Measurements from ENCODE around the gene SPARCL1. TPM values are rescaled to one million over a fixed set of nuclear protein-coding genes. Genes with fewer than 3 reads are reported as not detected.
"Not testable (repeated sequence)": the region's sequence is repeated elsewhere in the genome, so short reads cannot be mapped to it uniquely, and the experiment has no call there.

Gene SPARCL1
- under 1 TPM; 0.30 to 0.53 (median 0.49) TPM for total RNA-seq

DNA sequence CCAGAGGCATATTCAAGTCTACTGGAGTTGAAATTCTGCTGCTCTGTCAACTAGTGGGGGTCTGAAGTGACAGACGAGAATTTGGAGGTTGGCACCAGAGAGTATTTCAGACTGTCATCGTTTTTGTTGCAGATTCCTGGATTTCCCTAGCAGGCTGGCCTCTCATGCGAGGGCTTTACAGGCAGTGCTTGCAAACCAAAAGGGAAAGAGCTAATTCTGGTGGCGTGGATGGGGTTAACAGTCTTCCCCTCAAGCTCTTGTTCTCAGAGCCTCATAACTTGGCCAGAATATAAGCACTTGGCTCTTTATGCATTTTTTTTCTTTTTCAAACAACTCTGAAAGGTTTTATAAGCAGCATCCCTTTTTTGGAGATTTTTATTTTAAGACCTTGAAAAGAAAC, at the start of gene SPARCL1:
Gene SPARCL1 (minus strand): TSS at position 190 of the 400 bp plus-strand sequence. CDS start 29,802 bp downstream, outside the sequence.
- Mint-ChIP-seq H3K36me3 (ENCODE audit: insufficient read depth) (no peaks in the 10 kb centered on the region), H3K27me3 (ENCODE audit: low read depth) (peaks cover 1% of the 10 kb centered on the region), H3K4me1 (ENCODE audit: low read depth) (no peaks in the 10 kb centered on the region), H3K9me3 (peaks cover 10% of the 10 kb centered on the region), H3K4me3 (no peak within 1 kb of the TSS)
- no peak for ATAC-seq
- no peak for DNase-seq

- Mint-ChIP-seq H3K4me3 (no peak overlapping the region), H3K36me3 (ENCODE audit: insufficient read depth) (no peaks in the 10 kb centered on the region), H3K27me3 (ENCODE audit: low read depth) (peaks cover 13% of the 10 kb centered on the region), H3K9me3 (no peaks in the 10 kb centered on the region), H3K4me1 (ENCODE audit: low read depth) (no peaks in the 10 kb centered on the region)
- ATAC-seq (no peak), DNase-seq (no peak)
Observed at GRCh38 chr4:87575983-87576382, 46.8 kb upstream of the SPARCL1 start.

GRCh38 chr4:87575408-87575807, 46.2 kb upstream of the SPARCL1 start:
- no peak for ATAC-seq

DNA sequence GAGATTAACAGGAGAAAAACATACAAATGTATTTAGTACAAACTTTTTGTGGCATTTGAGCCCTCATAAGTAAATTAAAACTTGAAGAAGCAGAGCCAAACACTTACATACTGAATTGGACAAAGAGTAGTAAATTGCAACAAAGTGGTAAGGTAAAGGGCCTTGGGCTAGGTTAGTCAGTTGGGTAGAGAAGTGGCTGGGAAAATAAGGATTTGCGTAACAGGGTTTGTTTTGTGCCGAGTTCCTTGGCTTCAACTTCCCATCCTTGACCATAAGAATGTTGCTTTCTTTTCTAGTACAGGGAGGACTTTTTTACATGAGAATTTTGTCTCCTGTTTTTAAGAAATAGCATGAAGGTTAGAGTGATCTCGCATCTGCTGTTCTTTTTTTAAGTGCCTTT, 45.8 kb upstream of the SPARCL1 start:
- Mint-ChIP-seq H3K4me1 (ENCODE audit: low read depth) (no peaks in the 10 kb centered on the region), H3K27me3 (ENCODE audit: low read depth) (peaks cover 14% of the 10 kb centered on the region), H3K4me3 (no peak overlapping the region), H3K36me3 (ENCODE audit: insufficient read depth) (no peaks in the 10 kb centered on the region), H3K9me3 (no peaks in the 10 kb centered on the region)
- ATAC-seq (no peak), DNase-seq (no peak)

More at GRCh38 chr4:87575408-87575807, 46.2 kb upstream of the SPARCL1 start:
- Mint-ChIP-seq H3K4me3 (no peak overlapping the region), H3K9me3 (no peaks in the 10 kb centered on the region), H3K36me3 (ENCODE audit: insufficient read depth) (no peaks in the 10 kb centered on the region), H3K4me1 (ENCODE audit: low read depth) (no peaks in the 10 kb centered on the region), H3K27me3 (ENCODE audit: low read depth) (peaks cover 14% of the 10 kb centered on the region)
- no peak for DNase-seq

GRCh38 chr4:87574376-87574775, 45.2 kb upstream of the SPARCL1 start:
- not testable (repeated sequence) for DNase-seq; H3K4me1 Mint-ChIP-seq (ENCODE audit: low read depth); ATAC-seq; H3K9me3 Mint-ChIP-seq; H3K4me3 Mint-ChIP-seq; H3K36me3 Mint-ChIP-seq (ENCODE audit: insufficient read depth)
- H3K27me3 Mint-ChIP-seq (ENCODE audit: low read depth): peaks cover 10% of the 10 kb centered on the region

GRCh38 chr4:87570290-87570805, 41.2 kb upstream of the SPARCL1 start:
- ATAC-seq (no peak), DNase-seq (no peak)
- no peaks in the 10 kb centered on the region for H3K4me1 Mint-ChIP-seq (ENCODE audit: low read depth)
- H3K36me3 Mint-ChIP-seq (ENCODE audit: insufficient read depth): no peaks in the 10 kb centered on the region
- no peaks in the 10 kb centered on the region for H3K9me3 Mint-ChIP-seq
- no peak overlapping the region for H3K4me3 Mint-ChIP-seq
- peaks cover 9% of the 10 kb centered on the region for H3K27me3 Mint-ChIP-seq (ENCODE audit: low read depth)

GRCh38 chr4:87567191-87567590, 38.0 kb upstream of the SPARCL1 start:
- Mint-ChIP-seq H3K36me3 (ENCODE audit: insufficient read depth) (no peaks in the 10 kb centered on the region), H3K27me3 (ENCODE audit: low read depth) (peaks cover 9% of the 10 kb centered on the region), H3K4me1 (ENCODE audit: low read depth) (no peaks in the 10 kb centered on the region), H3K9me3 (no peaks in the 10 kb centered on the region), H3K4me3 (no peak overlapping the region)
- ATAC-seq (no peak), DNase-seq (no peak)

GRCh38 chr4:87566276-87566675, 37.1 kb upstream of the SPARCL1 start:
- DNase-seq: no peak
- Mint-ChIP-seq H3K27me3 (ENCODE audit: low read depth) (peaks cover 4% of the 10 kb centered on the region), H3K4me1 (ENCODE audit: low read depth) (no peaks in the 10 kb centered on the region), H3K36me3 (ENCODE audit: insufficient read depth) (no peaks in the 10 kb centered on the region), H3K4me3 (no peak overlapping the region), H3K9me3 (no peaks in the 10 kb centered on the region)
- no peak for ATAC-seq

DNA sequence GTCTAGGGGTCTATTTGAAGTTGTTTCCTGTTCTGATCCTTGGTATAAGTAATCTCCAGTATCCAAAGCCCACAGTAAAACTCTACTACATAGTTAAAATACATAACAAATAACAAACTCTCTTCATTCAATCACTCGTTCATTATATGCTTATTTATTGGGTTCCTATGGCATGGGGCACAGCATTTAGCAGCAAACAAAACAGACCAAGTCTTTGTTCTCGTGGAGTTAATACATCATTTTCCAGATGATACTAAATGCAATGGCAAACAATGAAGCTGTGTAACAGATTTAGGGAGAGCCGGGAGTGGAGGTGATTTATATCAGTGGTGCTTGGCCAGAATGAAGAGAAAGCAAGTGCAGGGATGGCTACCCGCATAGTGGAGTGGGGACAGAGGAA, 36.6 kb upstream of the SPARCL1 start:
- DNase-seq: no peak
- peaks cover 3% of the 10 kb centered on the region for H3K27me3 Mint-ChIP-seq (ENCODE audit: low read depth)
- H3K4me3 Mint-ChIP-seq: no peak overlapping the region
- no peaks in the 10 kb centered on the region for H3K9me3 Mint-ChIP-seq
- ATAC-seq: no peak
- H3K36me3 Mint-ChIP-seq (ENCODE audit: insufficient read depth): no peaks in the 10 kb centered on the region
- H3K4me1 Mint-ChIP-seq (ENCODE audit: low read depth): peaks cover 3% of the 10 kb centered on the region

- no peak for ATAC-seq
- H3K9me3 Mint-ChIP-seq: no peaks in the 10 kb centered on the region
- no peaks in the 10 kb centered on the region for H3K36me3 Mint-ChIP-seq (ENCODE audit: insufficient read depth)
- no peak for DNase-seq
- H3K27me3 Mint-ChIP-seq (ENCODE audit: low read depth): no peaks in the 10 kb centered on the region
- no peak overlapping the region for H3K4me3 Mint-ChIP-seq
- H3K4me1 Mint-ChIP-seq (ENCODE audit: low read depth): peaks cover 19% of the 10 kb centered on the region
Observed at GRCh38 chr4:87560802-87561201, 31.6 kb upstream of the SPARCL1 start.

DNA sequence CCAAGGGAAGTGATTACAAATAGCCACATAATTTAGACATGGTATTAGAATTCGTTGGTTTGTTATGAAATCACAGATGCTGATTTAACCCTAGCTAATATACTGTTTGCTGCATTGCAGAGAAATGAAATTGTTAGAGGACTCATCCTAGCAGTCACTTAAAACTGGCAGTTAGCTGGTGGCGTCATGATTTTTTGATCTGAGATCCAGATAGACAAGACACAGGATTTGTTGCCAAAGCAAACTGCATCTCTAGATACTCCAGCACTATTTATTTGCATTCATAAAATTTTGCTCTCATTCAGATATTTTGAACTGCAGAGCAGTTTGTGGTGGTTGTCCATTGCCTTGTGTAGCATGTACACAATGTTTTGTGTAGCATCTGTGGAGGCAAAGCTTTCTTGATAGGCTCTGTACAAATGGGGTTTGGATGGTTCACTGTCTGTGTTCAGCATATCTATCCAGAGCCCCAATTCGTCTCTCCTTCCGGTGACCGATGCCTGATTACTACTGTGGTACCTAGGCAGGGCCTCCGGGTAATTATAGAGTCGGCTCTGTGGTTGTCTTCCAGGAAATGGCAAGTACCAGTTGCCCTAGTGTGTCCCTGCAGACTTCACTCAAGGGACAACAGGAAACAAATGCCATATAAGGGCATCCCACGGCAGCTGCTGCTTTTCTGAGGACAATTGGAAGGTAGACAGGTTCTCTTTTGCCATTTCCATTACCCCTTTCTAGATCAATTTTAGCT, 30.1 kb upstream of the SPARCL1 start:
- Mint-ChIP-seq H3K36me3 (ENCODE audit: insufficient read depth) (no peaks in the 10 kb centered on the region), H3K4me1 (ENCODE audit: low read depth) (peaks cover 19% of the 10 kb centered on the region), H3K9me3 (no peaks in the 10 kb centered on the region), H3K27me3 (ENCODE audit: low read depth) (no peaks in the 10 kb centered on the region), H3K4me3 (no peak overlapping the region)
- DNase-seq (no peak), ATAC-seq (peak; percentile 69 to 87)

DNA sequence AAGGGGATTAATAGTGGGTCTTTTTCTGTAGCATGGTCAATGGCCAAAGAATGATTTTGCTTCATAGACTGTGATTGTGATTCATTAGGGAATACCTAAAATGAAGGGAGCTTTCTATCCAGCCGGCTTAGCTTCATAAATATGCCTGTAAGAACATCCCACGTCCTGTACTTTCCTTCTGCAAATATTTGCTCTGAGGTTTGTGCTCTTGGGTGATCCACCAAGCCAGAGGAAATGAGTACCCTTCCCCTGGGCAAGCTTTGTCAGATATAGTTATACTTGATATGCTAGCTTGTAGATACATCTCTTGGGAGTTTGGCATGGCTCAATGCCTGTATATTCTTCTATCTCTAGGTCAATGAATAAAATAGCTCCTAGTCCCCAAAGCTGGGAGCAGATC, 28.2 kb upstream of the SPARCL1 start:
- no peaks in the 10 kb centered on the region for H3K9me3 Mint-ChIP-seq
- no peak for ATAC-seq
- no peak overlapping the region for H3K4me3 Mint-ChIP-seq
- no peaks in the 10 kb centered on the region for H3K36me3 Mint-ChIP-seq (ENCODE audit: insufficient read depth)
- DNase-seq: no peak
- H3K4me1 Mint-ChIP-seq (ENCODE audit: low read depth): peaks cover 19% of the 10 kb centered on the region
- H3K27me3 Mint-ChIP-seq (ENCODE audit: low read depth): no peaks in the 10 kb centered on the region

DNA sequence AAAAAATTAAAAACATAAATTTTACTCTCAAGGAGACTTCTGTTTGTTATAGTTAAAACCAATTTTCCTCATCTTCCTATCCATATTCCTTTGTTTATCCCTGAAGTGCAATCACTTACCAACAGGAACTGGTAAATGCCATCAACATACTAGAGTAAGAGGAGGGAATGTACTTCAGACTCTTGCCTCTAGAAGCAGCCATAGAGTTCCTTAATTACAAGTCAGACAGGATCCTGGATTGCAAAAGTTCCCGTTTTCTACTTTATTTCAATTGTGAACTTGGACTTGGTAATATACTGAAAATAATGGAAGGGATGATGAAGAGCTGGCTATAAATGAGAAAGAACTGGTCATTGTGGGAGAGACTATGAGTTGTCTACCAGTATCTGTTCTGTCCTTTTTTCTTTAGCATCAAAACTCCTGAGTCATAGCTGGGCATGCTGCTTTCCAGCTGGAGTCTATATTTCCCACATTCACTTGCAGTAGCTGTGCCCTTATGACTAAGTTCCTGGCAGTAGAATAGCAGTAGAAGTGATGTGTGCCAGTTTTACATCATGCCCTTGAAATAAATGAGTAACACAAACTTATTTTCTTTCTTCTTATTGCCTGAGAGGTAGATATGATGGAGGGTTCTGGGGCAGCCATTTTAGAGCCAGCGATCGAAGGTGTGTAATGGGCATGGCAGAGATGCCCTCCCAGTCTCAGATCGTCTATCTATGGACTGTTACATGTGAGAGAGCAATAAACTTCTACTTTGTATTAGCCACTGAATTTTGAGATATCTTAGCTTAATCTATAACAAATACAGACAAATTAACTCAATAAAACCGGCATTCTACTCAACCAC, 26.8 kb upstream of the SPARCL1 start:
- no peaks in the 10 kb centered on the region for H3K27me3 Mint-ChIP-seq (ENCODE audit: low read depth)
- no peaks in the 10 kb centered on the region for H3K9me3 Mint-ChIP-seq
- ATAC-seq (peak; percentile 27 to 29), DNase-seq (no peak)
- H3K4me3 Mint-ChIP-seq: no peak overlapping the region
- H3K36me3 Mint-ChIP-seq (ENCODE audit: insufficient read depth): no peaks in the 10 kb centered on the region
- H3K4me1 Mint-ChIP-seq (ENCODE audit: low read depth): peaks cover 18% of the 10 kb centered on the region

DNA sequence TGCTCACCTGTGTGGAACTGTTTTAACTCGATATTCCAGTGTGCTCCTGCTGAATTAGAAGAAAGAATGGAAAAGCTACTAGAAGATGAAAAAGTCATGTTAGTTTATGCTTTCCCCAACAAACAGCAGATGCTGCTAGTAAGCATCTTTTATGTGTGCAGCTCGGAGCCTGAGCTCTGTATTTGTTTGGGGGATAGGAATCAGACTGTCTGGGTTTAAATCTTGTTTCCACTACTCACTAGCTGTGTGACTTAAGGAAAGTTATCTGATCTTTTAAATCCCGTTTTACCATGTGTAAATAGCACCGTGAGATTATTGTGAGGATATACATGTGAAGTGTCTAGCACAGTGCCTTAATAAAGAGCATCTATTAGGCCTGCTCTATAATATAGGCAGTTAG, 24.0 kb upstream of the SPARCL1 start:
- DNase-seq (no peak), ATAC-seq (no peak)
- Mint-ChIP-seq H3K9me3 (no peaks in the 10 kb centered on the region), H3K4me3 (no peak overlapping the region), H3K36me3 (ENCODE audit: insufficient read depth) (no peaks in the 10 kb centered on the region), H3K27me3 (ENCODE audit: low read depth) (no peaks in the 10 kb centered on the region), H3K4me1 (ENCODE audit: low read depth) (no peaks in the 10 kb centered on the region)

DNA sequence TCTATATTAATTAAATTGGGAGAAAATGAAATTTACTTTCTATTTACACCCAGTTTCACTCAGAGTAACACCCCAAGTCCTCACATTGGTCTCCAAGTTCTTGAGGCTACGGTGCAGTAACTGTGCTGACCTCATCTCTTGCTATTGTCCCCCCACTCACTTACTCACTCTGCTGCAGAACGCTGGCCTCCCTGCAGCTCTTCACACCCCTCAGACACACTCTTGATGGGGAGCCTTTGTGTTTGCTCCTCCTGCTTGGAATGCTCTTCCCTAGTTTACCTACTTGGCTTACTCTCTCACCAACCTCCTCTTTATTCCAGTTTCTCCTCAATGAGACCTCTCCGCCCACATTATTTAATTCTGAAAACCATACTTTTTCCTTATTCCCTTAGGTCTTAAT, 22.2 kb upstream of the SPARCL1 start:
- no peak overlapping the region for H3K4me3 Mint-ChIP-seq
- no peak for DNase-seq
- H3K27me3 Mint-ChIP-seq (ENCODE audit: low read depth): peaks cover 4% of the 10 kb centered on the region
- no peaks in the 10 kb centered on the region for H3K9me3 Mint-ChIP-seq
- no peak for ATAC-seq
- no peaks in the 10 kb centered on the region for H3K4me1 Mint-ChIP-seq (ENCODE audit: low read depth)
- no peaks in the 10 kb centered on the region for H3K36me3 Mint-ChIP-seq (ENCODE audit: insufficient read depth)
